IPS-20b (cell line): ENCODE measurements around the gene NFX1.

ENCODE experiments used
- H3K27ac ChIP-seq: one replicate; pipeline ENCODE4 v1.5.1; 2013; ENCODE audit warnings: low read length
- H3K27me3 ChIP-seq: 2 replicates; pipeline ENCODE4 v1.6.1; 2013; ENCODE audit warnings: mild to moderate bottlenecking, low read length, inconsistent platforms; ENCODE audit not compliant: insufficient read depth
- H3K36me3 ChIP-seq: 2 replicates; pipeline ENCODE4 v1.6.1; 2013; ENCODE audit warnings: low read depth, mild to moderate bottlenecking, inconsistent platforms, low read length, moderate library complexity; ENCODE audit not compliant: insufficient read depth
- H3K4me1 ChIP-seq: 2 replicates; pipeline ENCODE4 v1.6.1; 2013; ENCODE audit warnings: mild to moderate bottlenecking, control low read depth, inconsistent platforms, low read length, moderate library complexity; ENCODE audit not compliant: insufficient read depth
- H3K4me3 ChIP-seq: 2 replicates; pipeline ENCODE4 v1.5.1; 2013; ENCODE audit warnings: mild to moderate bottlenecking, low read length, inconsistent platforms
- H3K9ac ChIP-seq: 2 replicates; pipeline ENCODE4 v1.6.1; 2013; ENCODE audit warnings: low read depth, mild to moderate bottlenecking, inconsistent platforms, low read length, moderate library complexity
- H3K9me3 ChIP-seq: 2 replicates; pipeline ENCODE4 v1.6.1; 2013; ENCODE audit warnings: mild to moderate bottlenecking, low read depth, low read length, inconsistent platforms; ENCODE audit not compliant: insufficient read depth

NFX1 gene

GRCh38 chr9:33272061-33272460, 18.3 kb upstream of the NFX1 start:
- no peak overlapping the region for H3K4me3 ChIP-seq
- H3K4me1 ChIP-seq = no peaks in the 10 kb centered on the region
- no peak overlapping the region for H3K9ac ChIP-seq
- peaks cover 85% of the 10 kb centered on the region for H3K36me3 ChIP-seq
- H3K27ac ChIP-seq = no peak overlapping the region
- H3K9me3 ChIP-seq = no peaks in the 10 kb centered on the region
- no peaks in the 10 kb centered on the region for H3K27me3 ChIP-seq

GRCh38 chr9:33273266-33273971, 16.9 kb upstream of the NFX1 start:
- Histone ChIP-seq H3K27me3 (no peaks in the 10 kb centered on the region), H3K4me3 (no peak overlapping the region), H3K36me3 (peaks cover 85% of the 10 kb centered on the region), H3K9me3 (no peaks in the 10 kb centered on the region), H3K4me1 (no peaks in the 10 kb centered on the region), H3K27ac (no peak overlapping the region), H3K9ac (no peak overlapping the region)

DNA sequence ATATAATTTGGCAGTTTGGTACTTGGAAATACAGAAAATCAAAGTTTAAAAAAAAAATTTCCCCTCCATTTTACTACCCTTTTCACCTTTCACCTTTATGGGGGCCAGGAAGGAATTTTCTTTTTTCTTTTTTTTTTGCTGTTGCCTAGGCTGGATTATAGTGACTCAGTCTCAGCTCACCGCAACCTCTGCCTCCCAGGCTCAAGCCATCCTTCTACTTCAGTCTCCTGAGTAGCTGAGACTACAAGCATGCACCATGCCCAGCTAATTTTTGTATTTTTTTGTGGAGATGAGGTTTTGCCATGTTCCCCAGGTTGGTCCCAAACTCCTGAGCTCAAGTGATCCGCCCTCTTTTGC, 16.4 kb upstream of the NFX1 start:
- Histone ChIP-seq H3K9me3 (no peaks in the 10 kb centered on the region), H3K27me3 (no peaks in the 10 kb centered on the region), H3K36me3 (peaks cover 85% of the 10 kb centered on the region)

GRCh38 chr9:33277484-33277883, 12.8 kb upstream of the NFX1 start:
- Histone ChIP-seq H3K9ac (no peak overlapping the region), H3K27me3 (no peaks in the 10 kb centered on the region), H3K9me3 (no peaks in the 10 kb centered on the region), H3K4me1 (no peaks in the 10 kb centered on the region), H3K4me3 (no peak overlapping the region), H3K36me3 (peaks cover 88% of the 10 kb centered on the region), H3K27ac (no peak overlapping the region)

More for the DNA sequence above, 16.4 kb upstream of the NFX1 start:
- no peak overlapping the region for H3K9ac ChIP-seq
- H3K4me1 ChIP-seq = no peaks in the 10 kb centered on the region
- no peak overlapping the region for H3K27ac ChIP-seq
- no peak overlapping the region for H3K4me3 ChIP-seq

GRCh38 chr9:33285502-33285901, 4.8 kb upstream of the NFX1 start:
- H3K9ac ChIP-seq = no peak overlapping the region
- no peak overlapping the region for H3K27ac ChIP-seq
- no peaks in the 10 kb centered on the region for H3K27me3 ChIP-seq
- no peaks in the 10 kb centered on the region for H3K9me3 ChIP-seq
- H3K4me1 ChIP-seq = no peaks in the 10 kb centered on the region
- no peak overlapping the region for H3K4me3 ChIP-seq
- peaks cover 24% of the 10 kb centered on the region for H3K36me3 ChIP-seq

- Histone ChIP-seq H3K4me1 (no peaks in the 10 kb centered on the region), H3K27ac (no peak overlapping the region), H3K4me3 (no peak overlapping the region), H3K9ac (no peak overlapping the region), H3K27me3 (no peaks in the 10 kb centered on the region), H3K36me3 (peaks cover 11% of the 10 kb centered on the region; the same call in 1 of the 2 replicates), H3K9me3 (no peaks in the 10 kb centered on the region)
Measured at GRCh38 chr9:33287087-33287490, 3.2 kb upstream of the NFX1 start.

- Histone ChIP-seq H3K4me1 (no peaks in the 10 kb centered on the region), H3K9me3 (no peaks in the 10 kb centered on the region), H3K36me3 (peaks cover 13% of the 10 kb centered on the region), H3K27ac (no peak overlapping the region), H3K27me3 (no peaks in the 10 kb centered on the region), H3K9ac (no peak overlapping the region), H3K4me3 (no peak overlapping the region)
Measured at GRCh38 chr9:33288235-33288634, 2.1 kb upstream of the NFX1 start.

GRCh38 chr9:33288828-33289483, 1.4 kb upstream of the NFX1 start:
- H3K9me3 ChIP-seq = no peaks in the 10 kb centered on the region
- H3K9ac ChIP-seq = peak overlapping the region; percentile 99; the same call in 1 of the 2 replicates
- H3K27ac ChIP-seq = peak overlapping the region; percentile 31
- no peaks in the 10 kb centered on the region for H3K4me1 ChIP-seq
- H3K4me3 ChIP-seq = no peak overlapping the region
- H3K36me3 ChIP-seq = peaks cover 19% of the 10 kb centered on the region
- no peaks in the 10 kb centered on the region for H3K27me3 ChIP-seq

- Histone ChIP-seq H3K36me3 (peaks cover 25% of the 10 kb centered on the region), H3K4me3 (peak overlapping the region; percentile 97; the same call in 1 of the 2 replicates), H3K4me1 (no peaks in the 10 kb centered on the region), H3K9me3 (no peaks in the 10 kb centered on the region), H3K27me3 (no peaks in the 10 kb centered on the region), H3K9ac (peak overlapping the region; percentile 99; the same call in 1 of the 2 replicates), H3K27ac (peak overlapping the region; percentile 90)
Measured at GRCh38 chr9:33289496-33289895, 820 bp upstream of the NFX1 start.

- Histone ChIP-seq H3K27ac (peak overlapping the region; percentile 90), H3K27me3 (no peaks in the 10 kb centered on the region), H3K36me3 (peaks cover 28% of the 10 kb centered on the region), H3K4me1 (no peaks in the 10 kb centered on the region), H3K4me3 (peak overlapping the region; percentile 97), H3K9ac (peak overlapping the region; percentile 99), H3K9me3 (no peaks in the 10 kb centered on the region)
Measured at GRCh38 chr9:33289936-33290246, 425 bp upstream of the NFX1 start.

DNA sequence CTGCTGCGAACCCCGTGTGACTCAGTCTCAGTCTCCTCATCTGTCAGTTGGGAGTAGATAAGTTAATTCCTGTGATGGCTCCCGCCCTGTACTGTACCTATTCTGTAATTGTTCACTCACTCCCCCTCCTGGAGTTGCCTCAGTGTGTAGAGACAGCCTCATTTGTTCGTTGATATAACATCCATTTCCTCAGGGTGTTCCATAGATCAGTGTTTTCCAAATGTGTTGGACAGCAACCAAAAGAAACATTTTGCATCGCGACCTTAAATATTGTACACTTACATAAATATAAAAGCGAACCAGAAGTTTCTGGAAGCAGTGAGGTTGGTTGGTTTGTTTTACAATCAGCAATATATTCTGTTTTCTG, 698 bp downstream of the NFX1 start:
- Histone ChIP-seq H3K4me1 (no peaks in the 10 kb centered on the region), H3K27ac (peak overlapping the region; percentile 90), H3K4me3 (peak overlapping the region; percentile 97), H3K9ac (peak overlapping the region; percentile 99; the same call in 1 of the 2 replicates), H3K9me3 (no peaks in the 10 kb centered on the region), H3K27me3 (no peaks in the 10 kb centered on the region), H3K36me3 (peaks cover 40% of the 10 kb centered on the region)

DNA sequence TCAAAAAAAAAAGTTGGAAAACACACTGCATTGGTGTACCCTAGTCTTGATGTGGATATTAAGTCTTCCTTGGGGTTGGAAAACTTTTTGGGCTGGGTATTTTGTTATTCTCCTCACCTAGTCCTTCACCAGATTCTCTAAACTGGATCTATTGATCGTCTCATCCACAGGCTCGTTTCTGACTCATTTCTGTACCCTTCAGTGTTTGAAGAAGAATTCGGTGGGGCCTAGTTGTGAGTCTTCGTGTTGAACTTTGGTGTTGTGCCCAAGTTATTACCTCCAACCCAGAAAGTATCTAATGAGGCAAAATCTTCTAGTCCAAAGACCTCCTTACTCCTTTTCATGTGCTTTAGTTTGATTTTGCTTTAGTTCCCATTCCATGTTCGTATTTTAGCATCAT, 1.6 kb downstream of the NFX1 start:
- H3K36me3 ChIP-seq = peaks cover 49% of the 10 kb centered on the region
- no peak overlapping the region for H3K27ac ChIP-seq

More for the DNA sequence above, 1.6 kb downstream of the NFX1 start:
- no peaks in the 10 kb centered on the region for H3K9me3 ChIP-seq
- H3K9ac ChIP-seq = no peak overlapping the region
- H3K4me1 ChIP-seq = no peaks in the 10 kb centered on the region
- H3K27me3 ChIP-seq = no peaks in the 10 kb centered on the region
- no peak overlapping the region for H3K4me3 ChIP-seq
